SK-N-SH (cell line): ENCODE data around the gene IQSEC1. TPM values are rescaled to one million over a fixed set of nuclear protein-coding genes. Genes with fewer than 3 reads are reported as not detected.

Source experiments
- CTCF ChIA-PET: fragments of 300-600, 350-600 bp; formaldehyde crosslinking; extraction: SDS; loops from one replicate; lab custom pipeline; 2021; lab: Yijun Ruan, JAX
- POLR2A ChIA-PET: fragments of 350-600 bp; sonication (Branson Sonifier 250); formaldehyde crosslinking; extraction: SDS; loops from one replicate; lab custom pipeline; 2020; ENCODE audit warnings: antibody characterized with exemption, inconsistent platforms; lab: Yijun Ruan, JAX
- DNase-seq: peaks from one replicate; pipeline ENCODE4 v3.0.0; 2012
- H2AFZ ChIP-seq: fragments of 200-600 bp; sonication (generic); 2 replicates; pipeline ENCODE4 v1.8.1; 2016; ENCODE audit warnings: antibody characterized with exemption, mild to moderate bottlenecking, low read depth
- H3F3A ChIP-seq: fragments of 200-600 bp; sonication (generic); replicated peaks from 2 replicates; pipeline ENCODE3; 2016; ENCODE audit warnings: antibody characterized with exemption, mild to moderate bottlenecking; ENCODE audit not compliant: insufficient read depth
- H3K27ac ChIP-seq, 2 experiments: fragments of 200-500 bp in 1 of 2; fragments of 200-600 bp in 1 of 2; sonication (Bioruptor generic) in 1 of 2; sonication (generic), shearing (Covaris generic) in 1 of 2; 2 replicates each; pipeline versions ENCODE4 v1.5.1 to v1.6.1; 2014 to 2016; ENCODE audit warnings: low read depth in 2 of 2, inconsistent platforms in 1 of 2, low read length in 1 of 2, mild to moderate bottlenecking in 1 of 2, mixed read lengths in 1 of 2
- H3K27me3 ChIP-seq: fragments of 200-600 bp; sonication (generic), shearing (Covaris generic); 2 replicates; pipeline ENCODE4 v1.6.1; 2016; ENCODE audit warnings: mixed run types; ENCODE audit not compliant: insufficient read depth
- H3K36me3 ChIP-seq, 2 experiments: fragments of 200-500 bp in 1 of 2; fragments of 200-600 bp in 1 of 2; sonication (Bioruptor generic) in 1 of 2; sonication (generic) in 1 of 2; replicated peaks in 1 of 2; 2 replicates each; pipeline versions ENCODE3 to v1.5.1; 2014 to 2016; ENCODE audit warnings: low read length in 1 of 2, mild to moderate bottlenecking in 1 of 2; ENCODE audit not compliant: insufficient read depth in 2 of 2, control insufficient read depth in 1 of 2
- H3K4me1 ChIP-seq, 2 experiments: fragments of 200-500 bp in 1 of 2; fragments of 200-600 bp in 1 of 2; sonication (Bioruptor generic) in 1 of 2; sonication (generic), shearing (Covaris generic) in 1 of 2; 2 replicates each; pipeline versions ENCODE4 v1.5.1 to v1.6.1; 2014 to 2016; ENCODE audit warnings: low read depth in 1 of 2, low read length in 1 of 2, mixed run types in 1 of 2; ENCODE audit not compliant: insufficient read depth in 2 of 2, control insufficient read depth in 1 of 2
- H3K4me2 ChIP-seq: fragments of 200-600 bp; sonication (generic), shearing (Covaris generic); 2 replicates; pipeline ENCODE4 v1.6.1; 2017; ENCODE audit warnings: mixed run types
- H3K4me3 ChIP-seq, 2 experiments: fragments of 200-500 bp in 1 of 2; fragments of 200-600 bp in 1 of 2; sonication (Bioruptor generic) in 1 of 2; sonication (generic), shearing (Covaris generic) in 1 of 2; 2 replicates each; pipeline versions ENCODE4 v1.5.1 to v1.8.1; 2014 to 2016; ENCODE audit warnings: low read depth in 2 of 2, inconsistent platforms in 1 of 2, low read length in 1 of 2, mild to moderate bottlenecking in 1 of 2, mixed read lengths in 1 of 2, moderate library complexity in 1 of 2
- H3K79me2 ChIP-seq: fragments of 200-600 bp; sonication (generic); 2 replicates; pipeline ENCODE4 v1.8.1; 2017; ENCODE audit warnings: mild to moderate bottlenecking; ENCODE audit not compliant: insufficient read depth
- H3K9ac ChIP-seq: fragments of 200-600 bp; sonication (generic); 2 replicates; pipeline ENCODE4 v1.6.1; 2017; ENCODE audit warnings: mixed run types
- H3K9me2 ChIP-seq: fragments of 200-600 bp; sonication (generic); 2 replicates; pipeline ENCODE4 v1.6.1; 2017; ENCODE audit warnings: mixed run types
- H3K9me3 ChIP-seq: fragments of 200-600 bp; sonication (generic); 2 replicates; pipeline ENCODE4 v1.6.1; 2017; ENCODE audit warnings: mixed run types, mild to moderate bottlenecking, moderate library complexity
- H4K20me1 ChIP-seq: fragments of 200-600 bp; sonication (generic); 2 replicates; pipeline ENCODE4 v1.6.1; 2017; ENCODE audit warnings: mild to moderate bottlenecking, mixed run types; ENCODE audit not compliant: insufficient read depth
- CHD2 ChIP-seq: fragments of 150-350 bp; IDR thresholded peaks from 2 replicates; pipeline ENCODE4 v1.6.1; 2018; ENCODE audit warnings: low read length; ENCODE audit not compliant: partially characterized antibody
- CTCF ChIP-seq: fragments of 200-600 bp; sonication (generic); IDR thresholded peaks from 2 replicates; pipeline ENCODE4 v1.6.1; 2017; ENCODE audit warnings: antibody characterized with exemption, mild to moderate bottlenecking, moderate library complexity
- ELF1 ChIP-seq: IDR thresholded peaks from 2 replicates; pipeline ENCODE4 v1.4.0; 2012
- EP300 ChIP-seq, 2 experiments: IDR thresholded peaks; 2 replicates each; pipeline versions ENCODE4 v1.4.0 to v1.6.1; 2012; ENCODE audit warnings: borderline replicate concordance in 1 of 2, low read depth in 1 of 2, low read length in 1 of 2
- FOXJ3 ChIP-seq: sonication (generic); formaldehyde crosslinking; IDR thresholded peaks from 2 replicates; pipeline ENCODE4 v1.5.1; 2020; ENCODE audit warnings: mild to moderate bottlenecking, missing genetic modification reagents
- FOXM1 ChIP-seq: IDR thresholded peaks from 2 replicates; pipeline ENCODE4 v1.4.0; 2012; ENCODE audit warnings: low read depth, mild to moderate bottlenecking
- GATA2 ChIP-seq: sonication (generic); formaldehyde crosslinking; IDR thresholded peaks from 2 replicates; pipeline ENCODE4 v1.5.0; 2020; ENCODE audit warnings: mild to moderate bottlenecking, missing genetic modification reagents
- JUND ChIP-seq: IDR thresholded peaks from 2 replicates; pipeline ENCODE4 v1.4.0; 2012
- MAX ChIP-seq: IDR thresholded peaks from 2 replicates; pipeline ENCODE4 v1.4.0; 2012; ENCODE audit warnings: low read depth
- MXI1 ChIP-seq: IDR thresholded peaks from 2 replicates; pipeline ENCODE4 v1.6.1; 2012; ENCODE audit warnings: mild to moderate bottlenecking, low read depth, low read length, improper control_type of control experiment
- NFIC ChIP-seq: IDR thresholded peaks from 2 replicates; pipeline ENCODE4 v1.4.0; 2012; ENCODE audit warnings: borderline replicate concordance
- NRF1 ChIP-seq: IDR thresholded peaks from 2 replicates; pipeline ENCODE4 v1.6.1; 2012; ENCODE audit warnings: low read depth, mild to moderate bottlenecking, low read length
- POLR2AphosphoS5 ChIP-seq: IDR thresholded peaks from 2 replicates; pipeline ENCODE4 v1.6.1; 2012; ENCODE audit warnings: low read depth, low read length
- RCOR1 ChIP-seq: fragments of 150-350 bp; IDR thresholded peaks from 2 replicates; pipeline ENCODE4 v1.6.1; 2017; ENCODE audit warnings: antibody characterized with exemption, low read length
- REST ChIP-seq: IDR thresholded peaks from 2 replicates; pipeline ENCODE4 v1.6.1; 2012; ENCODE audit warnings: mild to moderate bottlenecking, low read depth, low read length, moderate library complexity
- TCF12 ChIP-seq: IDR thresholded peaks from 2 replicates; pipeline ENCODE4 v1.4.0; 2012
- WGBS: methylation state at CpG from one replicate; pipeline ENCODE4 v1.1.6; 2017; ENCODE audit warnings: low lambda C conversion rate; 5-methylcytosine and 5-hydroxymethylcytosine counted together
- polyA plus RNA-seq, 3 experiments: library from polyadenylated mRNA; depleted of rRNA; stranded (reverse); fragments of >200 nt; gene quantifications; 2 replicates each; pipeline ENCODE4 v1.2.3, GENCODE V29; 2012
- TF ChIP-seq, protein P1 (sequence below): fragments of 150-350 bp; IDR thresholded peaks from 2 replicates; pipeline ENCODE4 v1.6.1; 2016; ENCODE audit warnings: mild to moderate bottlenecking, low read depth, low read length
- TF ChIP-seq, protein P2 (sequence below): fragments of 150-350 bp; IDR thresholded peaks from 2 replicates; pipeline ENCODE4 v1.6.1; 2017; ENCODE audit warnings: antibody characterized with exemption, low read length, low read depth, borderline replicate concordance
- TF ChIP-seq, protein P3 (sequence below): IDR thresholded peaks from 2 replicates; pipeline ENCODE4; 2012

IQSEC1 gene
- polyA plus RNA-seq, 1 of the 3 experiments (the other 2 are of a cell fraction), result 6.2 TPM

GRCh38 chr3:12893247-12893646 is 180.0 kb downstream of the IQSEC1 start:
- Histone ChIP-seq H3K9me3 (no peaks in the 10 kb centered on the region), H3K79me2 (no peaks in the 10 kb centered on the region), H3K9ac (no peak overlapping the region), H3K4me1 (peaks cover 0 to 7% of the 10 kb centered on the region in 2 experiments; a peak in 1 of 4 replicates), H3K27ac (no peak overlapping the region), H4K20me1 (no peaks in the 10 kb centered on the region), H3K27me3 (peaks cover 5% of the 10 kb centered on the region; the same call in 1 of the 2 replicates), H3F3A (no peaks in the 10 kb centered on the region), H3K4me2 (no peak overlapping the region), H3K36me3 (no peaks in the 10 kb centered on the region), H3K9me2 (no peaks in the 10 kb centered on the region), H3K4me3 (no peak overlapping the region), H2AFZ (no peak overlapping the region)
- 58% methylated on average over 2 of the region's 2 CpGs for WGBS
- DNase-seq, result no peak
- ChIA-PET CTCF (interaction anchor here (0.6 to 5.4 kb wide), 8 partner anchors 10 to 107 kb away, joined by 3 to 150 read pairs (median 16); partner anchors contain the start of gene RPL32), POLR2A (no interaction called here)
- no peak for TF ChIP-seq TCF12
- TF ChIP-seq RCOR1, result no peak
- TF ChIP-seq NRF1, result no peak
- no peak for TF ChIP-seq POLR2AphosphoS5
- TF ChIP-seq CTCF, result no peak
- TF ChIP-seq, protein P1, sequence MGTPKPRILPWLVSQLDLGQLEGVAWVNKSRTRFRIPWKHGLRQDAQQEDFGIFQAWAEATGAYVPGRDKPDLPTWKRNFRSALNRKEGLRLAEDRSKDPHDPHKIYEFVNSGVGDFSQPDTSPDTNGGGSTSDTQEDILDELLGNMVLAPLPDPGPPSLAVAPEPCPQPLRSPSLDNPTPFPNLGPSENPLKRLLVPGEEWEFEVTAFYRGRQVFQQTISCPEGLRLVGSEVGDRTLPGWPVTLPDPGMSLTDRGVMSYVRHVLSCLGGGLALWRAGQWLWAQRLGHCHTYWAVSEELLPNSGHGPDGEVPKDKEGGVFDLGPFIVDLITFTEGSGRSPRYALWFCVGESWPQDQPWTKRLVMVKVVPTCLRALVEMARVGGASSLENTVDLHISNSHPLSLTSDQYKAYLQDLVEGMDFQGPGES, result no peak
- TF ChIP-seq MAX, result no peak
- TF ChIP-seq NFIC, result no peak
- TF ChIP-seq, protein P2, sequence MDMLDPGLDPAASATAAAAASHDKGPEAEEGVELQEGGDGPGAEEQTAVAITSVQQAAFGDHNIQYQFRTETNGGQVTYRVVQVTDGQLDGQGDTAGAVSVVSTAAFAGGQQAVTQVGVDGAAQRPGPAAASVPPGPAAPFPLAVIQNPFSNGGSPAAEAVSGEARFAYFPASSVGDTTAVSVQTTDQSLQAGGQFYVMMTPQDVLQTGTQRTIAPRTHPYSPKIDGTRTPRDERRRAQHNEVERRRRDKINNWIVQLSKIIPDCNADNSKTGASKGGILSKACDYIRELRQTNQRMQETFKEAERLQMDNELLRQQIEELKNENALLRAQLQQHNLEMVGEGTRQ, result no peak
- TF ChIP-seq, protein P3, sequence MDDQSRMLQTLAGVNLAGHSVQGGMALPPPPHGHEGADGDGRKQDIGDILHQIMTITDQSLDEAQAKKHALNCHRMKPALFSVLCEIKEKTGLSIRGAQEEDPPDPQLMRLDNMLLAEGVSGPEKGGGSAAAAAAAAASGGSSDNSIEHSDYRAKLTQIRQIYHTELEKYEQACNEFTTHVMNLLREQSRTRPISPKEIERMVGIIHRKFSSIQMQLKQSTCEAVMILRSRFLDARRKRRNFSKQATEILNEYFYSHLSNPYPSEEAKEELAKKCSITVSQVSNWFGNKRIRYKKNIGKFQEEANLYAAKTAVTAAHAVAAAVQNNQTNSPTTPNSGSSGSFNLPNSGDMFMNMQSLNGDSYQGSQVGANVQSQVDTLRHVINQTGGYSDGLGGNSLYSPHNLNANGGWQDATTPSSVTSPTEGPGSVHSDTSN, result no peak
- TF ChIP-seq FOXJ3 (CRISPR knock-in tag), result no peak
- no peak for TF ChIP-seq CHD2
- no peak for TF ChIP-seq EP300 (IDR thresholded peaks at IDR 0.05; ENCODE audit: borderline replicate concordance in 1 of 2, low read depth in 1 of 2, low read length in 1 of 2)
- TF ChIP-seq MXI1, result no peak
- no peak for TF ChIP-seq FOXM1
- TF ChIP-seq ELF1, result no peak
- TF ChIP-seq JUND, result no peak
- TF ChIP-seq REST, result no peak
- no peak for TF ChIP-seq GATA2
